Parathyroid adenoma (tissue), 2 donors: ENCODE results near the gene MAPK1.
"Not testable (repeated sequence)": the region's sequence is repeated elsewhere in the genome, so short reads cannot be mapped to it uniquely, and the experiment has no call there.

Source experiments
- H2AFZ ChIP-seq: fragments of 300-600 bp; sonication (generic); one replicate; pipeline ENCODE4 v1.7.0; 2017; ENCODE audit warnings: antibody characterized with exemption, mild to moderate bottlenecking
- H3K27ac ChIP-seq: fragments of 300-600 bp; sonication (generic); one replicate; pipeline ENCODE4 v1.7.0; 2017
- H3K27me3 ChIP-seq: fragments of 300-600 bp; sonication (generic); one replicate; pipeline ENCODE4 v1.7.0; 2017; ENCODE audit warnings: low read length; ENCODE audit not compliant: control insufficient read depth, insufficient read depth
- H3K36me3 ChIP-seq: fragments of 300-600 bp; sonication (generic); one replicate; pipeline ENCODE4 v1.7.0; 2017; ENCODE audit warnings: low read length; ENCODE audit not compliant: control insufficient read depth, insufficient read depth
- H3K4me1 ChIP-seq: fragments of 300-600 bp; sonication (generic); one replicate; pipeline ENCODE4 v1.7.0; 2017; ENCODE audit warnings: control low read depth
- H3K4me2 ChIP-seq: fragments of 300-600 bp; sonication (generic); one replicate; pipeline ENCODE4 v1.7.0; 2017; ENCODE audit warnings: low read length
- H3K4me3 ChIP-seq: fragments of 300-600 bp; sonication (generic); one replicate; pipeline ENCODE4 v1.7.0; 2017; ENCODE audit warnings: low read depth, low read length
- H3K79me2 ChIP-seq: fragments of 300-600 bp; sonication (generic); one replicate; pipeline ENCODE4 v1.7.0; 2017; ENCODE audit warnings: control low read depth
- H3K9ac ChIP-seq: fragments of 300-600 bp; sonication (generic); one replicate; pipeline ENCODE4 v1.7.0; 2017; ENCODE audit warnings: mild to moderate bottlenecking
- H3K9me3 ChIP-seq: fragments of 300-600 bp; sonication (generic); one replicate; pipeline ENCODE4 v1.7.0; 2017; ENCODE audit warnings: low read length; ENCODE audit not compliant: control insufficient read depth
- TF ChIP-seq, protein P1 (sequence below): fragments of 300-600 bp; sonication (generic); IDR thresholded peaks from one replicate; pipeline ENCODE4 v1.7.0; 2017; ENCODE audit warnings: antibody characterized with exemption, mild to moderate bottlenecking
- donor health status: primary hyperparathyroidism.

Gene MAPK1

DNA sequence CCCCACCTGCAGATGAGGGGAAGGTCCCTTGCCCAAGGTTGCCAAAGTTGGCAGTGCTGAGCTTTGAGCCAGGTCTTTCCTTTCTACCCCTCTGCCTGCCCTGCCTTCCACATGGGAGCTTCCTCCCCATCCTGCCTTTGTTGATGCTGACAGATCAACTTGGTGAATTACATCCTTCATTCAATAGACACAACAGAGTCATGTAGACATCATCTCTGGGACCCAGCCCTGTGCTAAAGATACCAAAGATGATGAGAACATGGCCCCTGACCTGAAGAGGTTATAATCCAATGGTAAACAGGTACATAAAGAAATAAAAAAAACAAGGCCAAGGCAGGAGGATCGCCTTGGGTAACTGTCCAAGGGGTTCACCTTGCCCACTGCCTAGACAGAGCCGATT, 42.4 kb upstream of the MAPK1 start:
- TF ChIP-seq, protein P1, sequence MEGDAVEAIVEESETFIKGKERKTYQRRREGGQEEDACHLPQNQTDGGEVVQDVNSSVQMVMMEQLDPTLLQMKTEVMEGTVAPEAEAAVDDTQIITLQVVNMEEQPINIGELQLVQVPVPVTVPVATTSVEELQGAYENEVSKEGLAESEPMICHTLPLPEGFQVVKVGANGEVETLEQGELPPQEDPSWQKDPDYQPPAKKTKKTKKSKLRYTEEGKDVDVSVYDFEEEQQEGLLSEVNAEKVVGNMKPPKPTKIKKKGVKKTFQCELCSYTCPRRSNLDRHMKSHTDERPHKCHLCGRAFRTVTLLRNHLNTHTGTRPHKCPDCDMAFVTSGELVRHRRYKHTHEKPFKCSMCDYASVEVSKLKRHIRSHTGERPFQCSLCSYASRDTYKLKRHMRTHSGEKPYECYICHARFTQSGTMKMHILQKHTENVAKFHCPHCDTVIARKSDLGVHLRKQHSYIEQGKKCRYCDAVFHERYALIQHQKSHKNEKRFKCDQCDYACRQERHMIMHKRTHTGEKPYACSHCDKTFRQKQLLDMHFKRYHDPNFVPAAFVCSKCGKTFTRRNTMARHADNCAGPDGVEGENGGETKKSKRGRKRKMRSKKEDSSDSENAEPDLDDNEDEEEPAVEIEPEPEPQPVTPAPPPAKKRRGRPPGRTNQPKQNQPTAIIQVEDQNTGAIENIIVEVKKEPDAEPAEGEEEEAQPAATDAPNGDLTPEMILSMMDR: no peak
- Histone ChIP-seq H3K4me2 (no peak overlapping the region), H3K36me3 (no peaks in the 10 kb centered on the region), H3K4me1 (no peaks in the 10 kb centered on the region), H3K9me3 (no peaks in the 10 kb centered on the region), H3K27me3 (no peaks in the 10 kb centered on the region), H3K27ac (no peak overlapping the region), H3K9ac (no peak overlapping the region), H3K4me3 (no peak overlapping the region), H3K79me2 (no peaks in the 10 kb centered on the region), H2AFZ (no peak overlapping the region)

DNA sequence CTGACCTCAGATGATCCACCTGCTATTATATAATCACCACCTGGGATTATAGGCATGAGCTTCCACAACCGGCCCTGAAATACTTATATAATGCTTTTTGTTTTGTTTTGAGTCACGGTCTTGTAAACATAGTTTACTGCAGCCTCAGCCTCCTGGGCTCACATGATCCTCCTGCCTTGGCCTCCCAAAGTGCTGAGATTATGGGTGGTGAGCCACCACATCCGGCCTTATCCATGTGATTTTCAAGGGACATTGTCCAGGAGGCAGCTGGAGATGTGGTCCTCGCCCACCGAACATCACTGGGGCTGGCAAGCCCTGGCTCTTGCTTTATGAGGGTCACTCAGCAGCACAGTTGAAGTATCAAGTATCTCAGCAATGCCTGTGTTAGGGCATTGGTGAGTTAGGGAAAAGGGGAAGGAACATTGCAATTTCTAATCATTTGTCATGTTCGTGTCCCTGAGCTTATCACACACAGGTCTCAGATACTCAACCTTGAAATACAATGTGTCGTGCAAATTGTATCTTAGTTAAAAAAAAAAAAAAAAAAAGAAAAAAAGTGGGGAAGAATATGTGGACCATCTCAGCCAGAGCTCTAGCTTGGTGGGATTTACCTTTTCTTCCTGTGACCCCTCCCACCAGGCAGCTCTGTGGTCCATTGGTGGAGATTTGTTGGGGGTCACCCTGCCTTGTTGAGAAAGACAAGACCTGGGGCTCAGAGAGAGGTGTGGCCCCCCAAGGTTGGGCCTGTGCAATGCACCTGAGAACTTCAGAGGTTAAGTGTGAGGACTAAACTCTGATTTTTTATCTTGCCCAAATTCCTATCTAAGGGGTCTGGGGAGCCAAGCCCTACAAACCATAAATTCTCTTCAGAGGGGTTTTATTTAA, 40.4 kb upstream of the MAPK1 start:
- Histone ChIP-seq H3K4me3 (no peak overlapping the region), H3K79me2 (no peaks in the 10 kb centered on the region), H3K36me3 (no peaks in the 10 kb centered on the region), H3K9me3 (no peaks in the 10 kb centered on the region), H2AFZ (no peak overlapping the region), H3K4me2 (no peak overlapping the region), H3K27ac (no peak overlapping the region), H3K4me1 (no peaks in the 10 kb centered on the region), H3K9ac (no peak overlapping the region), H3K27me3 (no peaks in the 10 kb centered on the region)
- TF ChIP-seq, protein P1: no peak

GRCh38 chr22:21905234-21905633, 37.8 kb upstream of the MAPK1 start:
- not testable (repeated sequence) for H3K4me1 ChIP-seq, H3K4me2 ChIP-seq, H3K4me3 ChIP-seq, H3K9ac ChIP-seq, H3K27me3 ChIP-seq, H3K36me3 ChIP-seq, H3K27ac ChIP-seq, H2AFZ ChIP-seq, H3K9me3 ChIP-seq, H3K79me2 ChIP-seq

GRCh38 chr22:21904250-21904789, 36.9 kb upstream of the MAPK1 start:
- Histone ChIP-seq H3K4me1 (no peaks in the 10 kb centered on the region), H2AFZ (no peak overlapping the region), H3K27ac (no peak overlapping the region), H3K9me3 (no peaks in the 10 kb centered on the region), H3K9ac (no peak overlapping the region), H3K36me3 (no peaks in the 10 kb centered on the region), H3K4me2 (no peak overlapping the region), H3K4me3 (no peak overlapping the region), H3K27me3 (no peaks in the 10 kb centered on the region), H3K79me2 (no peaks in the 10 kb centered on the region)
- TF ChIP-seq, protein P1: no peak

DNA sequence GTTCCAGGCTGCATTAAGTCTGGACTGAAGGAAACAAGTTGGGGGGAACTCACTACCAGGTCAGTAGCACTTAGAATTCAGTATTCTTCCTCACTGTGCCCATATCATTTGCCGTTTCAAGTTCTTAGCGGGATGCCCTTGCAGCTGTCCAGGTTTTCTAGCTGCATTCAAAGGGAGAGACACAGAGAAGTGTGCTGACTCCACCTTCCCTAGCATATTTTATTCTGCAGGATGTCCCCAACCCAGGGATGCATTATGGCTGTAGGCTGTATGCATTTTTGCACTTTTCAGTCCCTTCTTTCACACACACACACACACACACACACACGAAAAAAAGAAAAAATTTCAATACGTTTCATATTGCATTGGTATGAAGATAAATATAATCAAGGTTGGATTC, 35.8 kb upstream of the MAPK1 start:
- TF ChIP-seq, protein P1: no peak
- H3K4me3 ChIP-seq: no peak overlapping the region
- no peaks in the 10 kb centered on the region for H3K27me3 ChIP-seq
- H3K4me2 ChIP-seq: no peak overlapping the region
- no peaks in the 10 kb centered on the region for H3K4me1 ChIP-seq
- no peaks in the 10 kb centered on the region for H3K79me2 ChIP-seq
- no peak overlapping the region for H3K27ac ChIP-seq
- H2AFZ ChIP-seq: no peak overlapping the region
- H3K9me3 ChIP-seq: no peaks in the 10 kb centered on the region
- no peaks in the 10 kb centered on the region for H3K36me3 ChIP-seq
- H3K9ac ChIP-seq: no peak overlapping the region
